GM12801 (cell line): ENCODE data around the gene C3orf20.

Experiments used
- TF ChIP-seq, protein P1 (sequence below): IDR thresholded peaks from one replicate; pipeline ENCODE4 v1.5.1; 2011; ENCODE audit warnings: control low read depth; ENCODE audit not compliant: insufficient read length; ENCODE audit errors: extremely low read depth

C3orf20 gene

DNA sequence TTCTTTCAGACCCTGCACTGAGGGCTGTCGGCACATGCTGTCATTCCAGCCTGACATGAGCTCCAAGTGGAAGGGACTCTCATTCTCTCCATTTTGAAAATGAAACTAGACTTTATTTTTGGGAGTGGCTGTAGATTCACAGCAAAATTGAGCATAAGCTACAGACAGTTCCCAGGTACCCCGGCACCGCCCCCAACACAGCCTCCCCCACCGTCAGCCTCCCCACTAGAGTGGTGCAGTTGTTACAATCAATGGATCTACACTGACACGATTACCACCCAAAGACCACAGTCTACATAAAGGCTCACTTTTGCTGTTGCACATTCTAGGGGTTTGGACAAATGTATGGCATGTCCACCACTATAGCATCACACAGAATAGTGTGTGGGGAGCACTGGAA is 114.3 kb downstream of the C3orf20 start:
- TF ChIP-seq, protein P1, sequence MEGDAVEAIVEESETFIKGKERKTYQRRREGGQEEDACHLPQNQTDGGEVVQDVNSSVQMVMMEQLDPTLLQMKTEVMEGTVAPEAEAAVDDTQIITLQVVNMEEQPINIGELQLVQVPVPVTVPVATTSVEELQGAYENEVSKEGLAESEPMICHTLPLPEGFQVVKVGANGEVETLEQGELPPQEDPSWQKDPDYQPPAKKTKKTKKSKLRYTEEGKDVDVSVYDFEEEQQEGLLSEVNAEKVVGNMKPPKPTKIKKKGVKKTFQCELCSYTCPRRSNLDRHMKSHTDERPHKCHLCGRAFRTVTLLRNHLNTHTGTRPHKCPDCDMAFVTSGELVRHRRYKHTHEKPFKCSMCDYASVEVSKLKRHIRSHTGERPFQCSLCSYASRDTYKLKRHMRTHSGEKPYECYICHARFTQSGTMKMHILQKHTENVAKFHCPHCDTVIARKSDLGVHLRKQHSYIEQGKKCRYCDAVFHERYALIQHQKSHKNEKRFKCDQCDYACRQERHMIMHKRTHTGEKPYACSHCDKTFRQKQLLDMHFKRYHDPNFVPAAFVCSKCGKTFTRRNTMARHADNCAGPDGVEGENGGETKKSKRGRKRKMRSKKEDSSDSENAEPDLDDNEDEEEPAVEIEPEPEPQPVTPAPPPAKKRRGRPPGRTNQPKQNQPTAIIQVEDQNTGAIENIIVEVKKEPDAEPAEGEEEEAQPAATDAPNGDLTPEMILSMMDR: no peak

DNA sequence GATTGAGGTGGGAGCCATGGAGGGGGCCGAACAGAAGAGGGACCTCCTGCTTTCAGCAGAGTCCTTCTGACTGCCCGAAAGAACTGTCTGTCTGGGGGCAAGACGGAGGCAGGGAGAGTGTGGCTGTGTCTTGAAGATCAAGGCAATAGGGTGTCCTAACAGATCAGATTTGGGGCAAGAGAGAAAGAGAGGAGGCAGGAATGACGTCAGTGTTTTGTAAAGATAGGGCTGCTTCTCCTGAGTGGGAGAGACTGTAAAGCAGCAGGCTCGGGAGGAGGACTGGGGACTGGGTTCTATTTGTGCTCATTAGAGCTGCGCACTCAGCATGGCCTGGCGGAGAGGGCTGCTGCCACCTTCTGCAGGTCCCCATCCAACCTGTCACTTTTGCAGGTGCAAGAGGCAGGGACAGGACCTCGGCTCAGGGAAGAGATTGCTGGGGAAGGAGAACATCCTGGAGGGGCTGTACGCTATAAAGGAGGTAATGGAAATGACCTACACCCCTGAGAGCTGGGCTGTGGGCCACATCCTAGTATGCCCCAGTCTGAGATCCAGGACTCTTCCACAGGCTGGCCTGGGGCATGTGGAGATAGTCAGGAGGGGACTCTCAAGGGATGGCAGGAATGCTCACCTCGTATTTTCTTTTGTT is 114.8 kb downstream of the C3orf20 start:
- TF ChIP-seq, protein P1: no peak

DNA sequence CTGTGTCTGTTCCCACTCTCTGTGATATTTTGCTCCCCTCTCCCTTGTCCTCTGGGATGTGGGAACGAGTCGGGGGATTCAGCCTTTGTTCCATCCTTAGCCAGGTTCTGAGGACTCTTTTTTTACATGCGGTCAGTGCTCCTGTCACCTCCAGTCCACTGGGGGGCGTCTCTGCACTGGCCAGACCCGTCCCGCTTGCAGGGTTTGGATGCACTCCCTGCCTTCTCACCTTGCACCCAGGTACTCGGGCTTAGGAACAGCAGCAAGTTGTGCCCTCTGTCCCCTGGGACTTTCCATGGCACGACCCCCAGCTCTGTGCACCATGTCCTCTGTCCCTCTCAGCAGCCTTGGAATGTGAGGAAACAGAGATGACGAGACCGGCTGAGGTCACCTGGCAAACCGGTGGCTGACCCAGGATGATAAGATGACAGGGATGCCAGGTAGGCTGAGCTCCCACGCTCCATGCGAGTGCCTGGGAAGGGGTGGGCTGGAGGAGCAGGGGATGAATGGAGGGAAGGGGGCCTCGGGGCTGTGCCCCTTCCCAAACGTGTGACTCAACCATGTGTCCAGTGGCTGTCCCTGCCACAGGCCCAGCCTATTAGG is 116.5 kb downstream of the C3orf20 start:
- TF ChIP-seq, protein P1: no peak

DNA sequence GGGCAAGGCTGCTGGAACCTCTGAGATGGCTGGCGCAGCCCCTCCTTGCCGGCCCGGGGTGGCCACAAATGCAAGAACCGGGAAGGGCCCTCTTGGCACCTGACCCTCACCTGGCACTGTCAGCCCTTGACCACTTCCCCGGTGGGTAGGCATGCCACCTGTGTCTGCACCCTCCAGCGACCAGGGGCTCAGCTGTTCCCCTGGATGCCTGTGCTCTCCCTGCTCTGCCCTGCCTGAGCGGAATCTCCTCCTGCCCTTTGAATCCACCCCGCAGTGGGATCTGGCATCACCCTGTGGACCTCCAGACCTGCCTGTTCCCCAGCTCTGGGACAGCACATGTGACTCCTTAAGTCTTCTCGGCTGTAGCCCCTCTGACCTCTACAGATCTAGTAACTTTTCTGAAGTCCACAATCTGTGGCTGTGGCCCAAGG is 117.8 kb downstream of the C3orf20 start:
- TF ChIP-seq, protein P1: no peak

DNA sequence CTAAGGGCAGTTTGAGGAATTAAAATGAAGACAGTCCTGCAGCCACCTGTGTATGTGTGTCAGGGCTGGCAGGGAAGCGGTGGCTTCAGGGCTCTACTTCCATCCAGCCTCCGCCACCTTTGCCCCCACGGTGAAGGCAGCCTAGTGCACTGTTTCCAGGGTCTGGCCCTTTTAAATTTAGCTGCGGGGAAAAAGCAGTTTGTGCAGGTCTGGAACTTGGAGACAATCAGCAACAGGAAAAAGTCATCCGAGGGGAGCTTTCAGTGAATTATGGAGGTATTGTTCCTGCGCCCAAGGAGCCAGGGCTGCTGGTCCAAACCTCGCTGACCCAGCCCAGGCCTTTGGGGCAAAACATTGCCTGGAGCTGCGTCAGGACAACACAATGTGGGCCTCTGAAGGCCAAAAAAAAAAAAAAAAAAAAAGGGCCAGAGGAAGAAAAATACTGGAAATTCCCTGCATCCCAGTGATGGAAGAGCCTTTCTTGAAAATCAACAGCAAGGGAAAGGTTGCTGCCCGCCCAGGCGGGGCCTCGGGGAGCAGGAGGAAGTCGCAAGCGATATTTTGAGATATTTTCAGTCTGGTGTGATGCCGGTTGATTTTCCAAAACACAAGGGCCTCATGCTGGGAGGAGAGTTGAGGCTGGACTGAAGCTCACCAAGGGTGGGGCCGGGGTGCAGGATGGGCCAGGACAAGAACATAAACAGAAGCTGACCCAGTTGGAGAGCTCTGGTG is 118.4 kb downstream of the C3orf20 start:
- TF ChIP-seq, protein P1: no peak

DNA sequence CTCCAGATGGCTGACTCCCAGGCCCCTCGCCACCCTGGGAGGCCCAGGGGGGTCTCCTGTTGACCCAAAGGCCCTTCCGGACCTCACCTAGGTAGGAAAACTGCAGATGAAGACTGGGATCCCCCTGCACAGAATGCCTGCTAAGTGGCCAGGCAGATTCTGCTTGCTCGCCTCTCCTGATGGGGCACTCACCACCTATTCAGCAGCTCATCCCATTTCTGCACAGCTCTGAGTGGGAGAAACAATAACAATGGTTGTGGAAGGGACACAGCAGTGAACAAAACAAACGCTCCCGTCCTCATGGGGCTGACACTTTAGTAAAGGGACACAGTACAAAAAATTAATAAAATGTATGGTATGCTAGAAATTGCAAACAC is 118.9 kb downstream of the C3orf20 start:
- TF ChIP-seq, protein P1: no peak

DNA sequence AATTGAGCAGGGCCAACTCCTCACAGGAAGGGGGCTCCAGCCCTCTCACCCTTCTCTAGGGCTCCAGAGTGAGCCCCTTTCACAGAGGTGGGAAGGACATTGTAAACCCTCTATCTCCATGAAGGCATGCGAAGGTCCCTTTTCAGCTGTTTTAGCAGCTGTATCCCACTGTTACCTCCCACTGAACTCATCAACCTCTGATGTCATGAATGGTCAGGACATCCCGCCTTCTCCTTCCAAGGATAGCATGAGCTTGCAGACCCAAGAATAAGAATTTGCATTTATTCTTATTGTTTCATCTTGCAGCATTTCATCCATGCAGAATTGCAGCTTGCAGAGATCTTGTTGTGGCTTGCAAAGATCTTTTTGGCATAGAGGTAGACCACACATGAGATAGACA is 119.5 kb downstream of the C3orf20 start:
- TF ChIP-seq, protein P1: no peak
